Heart left ventricle (tissue), 13 donors: ENCODE measurements around the gene CCDC68.

Experiments
- CTCF ChIP-seq, 12 donors: fragments of 200-600 bp; sonication (generic) in 4 of 12; IDR thresholded peaks; one replicate each; pipeline versions ENCODE4 v1.5.0 to v1.8.0; 2018 to 2022; ENCODE audit warnings: antibody characterized with exemption in 12 of 12, mild to moderate bottlenecking in 5 of 12
- POLR2A ChIP-seq, 2 donors: fragments of 450-650 bp; IDR thresholded peaks; one replicate each; pipeline ENCODE4 v1.6.1; 2017; ENCODE audit warnings: antibody characterized with exemption in 2 of 2, mild to moderate bottlenecking in 2 of 2, moderate library complexity in 2 of 2
- donor health status: ischemic (EF 13 %, LVEDD 7.1; RV severe dilation, severe dysfunction).
- donor health status: DM: no; HTN: yes; CAD: no.
- donor health status: DM: no; HTN: no; CAD: no.
- donor health status: ischemic (EF 25% LVEDD 6.9; RV normal size, moderate dysfunction).
- donor health status: ischemic (EF 25% LVEDD 5.7; RV mildly dilated, moderate dysfunction).
- donor health status: ischemic (EF 35%, LVEDD 5.7; RV mildly dilated, moderate dysfunction).
- donor health status: nonischemic (EF 11% LVEDD 7.7; RV severe dilation, severe dysfunction).
- donor health status: DM: yes; HTN: yes; CAD: no.
- donor health status: PGD.
- donor health status: ischemic (EF 29% LVEDD 5.4; RV normal size, mild dysfunction).
- donor health status: nonischemic (EF 23%, LVEDD 6.1; RV moderate dilation, normal function).

GRCh38 chr18:54881229-54881768 is 78.0 kb downstream of the CCDC68 start:
- TF ChIP-seq CTCF (IDR thresholded peaks at IDR 0.05) (no peak), POLR2A (IDR thresholded peaks at IDR 0.05) (no peak)
